ENCODE measurements around the gene MINDY2.
A peak's percentile ranks its signal among the peaks of the same experiment; 100 is the strongest.
"Not testable (repeated sequence)": the region's sequence is repeated elsewhere in the genome, so short reads cannot be mapped to it uniquely, and the experiment has no call there.

Gene MINDY2

DNA sequence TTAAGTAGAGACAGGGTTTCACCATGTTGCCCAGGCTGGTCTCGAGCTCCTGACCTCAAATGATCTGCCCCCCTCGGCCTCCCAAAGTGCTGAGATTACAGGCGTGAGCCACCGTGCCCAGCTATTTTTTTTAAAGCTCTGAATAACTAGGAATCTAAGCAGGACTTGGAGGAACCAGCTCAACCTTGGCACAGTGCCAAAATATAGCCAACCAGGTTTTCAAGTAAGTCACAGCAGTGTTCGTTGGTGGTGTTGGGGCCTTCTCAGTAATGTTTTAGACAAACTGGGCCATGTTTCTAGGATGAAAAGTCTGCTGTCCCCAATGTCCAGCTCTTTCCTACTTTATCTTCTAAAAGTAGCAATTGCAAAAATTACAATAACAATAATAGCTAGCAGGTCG lies 15.1 kb upstream of the MINDY2 start:
- no peak for DNase-seq

DNA sequence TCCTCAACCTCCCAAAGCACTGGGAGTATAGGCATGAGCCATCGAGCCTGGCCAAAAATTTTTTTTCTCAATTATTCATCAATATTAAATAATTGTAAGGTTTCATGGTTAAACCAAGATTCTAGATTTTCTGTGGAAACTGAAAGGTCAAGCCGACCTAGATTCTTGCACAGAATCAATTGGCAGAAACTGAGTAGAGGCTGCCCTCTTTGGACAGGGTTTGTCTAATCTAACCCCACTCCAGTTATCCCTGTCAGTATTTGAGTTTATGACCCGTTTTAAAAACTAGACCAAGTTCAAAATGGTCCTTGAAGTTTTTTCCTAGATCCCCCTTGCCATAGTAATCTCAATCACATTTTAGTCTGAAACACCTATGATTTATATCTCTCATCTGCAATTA lies 13.0 kb upstream of the MINDY2 start:
- no peak for DNase-seq

DNA sequence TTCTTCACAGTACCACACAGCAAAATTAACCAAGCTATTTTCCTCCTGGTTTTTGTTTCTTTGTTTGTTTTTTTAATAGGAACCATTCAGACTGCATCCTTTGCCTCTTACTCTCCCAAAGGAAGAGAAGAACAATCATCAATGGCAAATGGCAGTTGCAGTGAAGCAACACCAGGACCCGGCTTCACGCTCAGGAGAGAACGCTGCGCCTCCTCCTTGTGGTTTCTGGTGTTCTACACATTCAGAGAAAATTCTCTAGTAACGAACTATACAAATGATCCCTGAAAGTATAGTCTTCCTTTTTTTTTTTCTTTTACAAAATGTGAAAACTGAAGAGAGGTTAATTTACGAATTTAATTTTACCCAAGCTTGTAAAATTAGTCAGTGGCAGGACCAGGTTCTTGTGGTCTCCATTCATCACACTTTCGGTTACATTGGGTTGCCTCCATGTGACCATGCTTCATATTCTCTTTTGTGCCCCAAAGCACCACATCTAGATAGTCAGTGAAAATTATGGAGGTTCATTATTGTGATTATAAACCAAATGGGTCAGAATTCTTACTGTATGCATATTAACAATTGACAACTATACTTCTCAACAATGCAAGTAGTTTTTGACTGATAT lies 10.6 kb upstream of the MINDY2 start:
- DNase-seq = peak; percentile 38

DNA sequence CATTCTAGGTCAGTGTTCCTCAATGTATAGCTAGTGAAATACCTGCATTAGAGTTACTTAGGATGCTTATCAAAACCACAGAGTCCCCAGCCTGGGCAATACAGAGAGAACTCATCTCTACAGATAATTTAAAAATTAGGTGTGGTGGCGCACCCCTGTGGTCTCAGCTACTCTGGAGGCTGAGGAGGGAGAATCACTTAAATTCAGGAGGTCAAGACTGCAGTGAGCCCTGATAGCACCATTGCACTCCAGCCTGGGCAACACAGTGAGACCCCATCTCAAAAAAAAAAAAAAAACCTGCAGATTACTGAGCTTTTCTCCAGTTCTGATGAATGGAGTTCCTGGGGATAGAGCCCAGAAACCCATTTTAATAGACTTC lies 10.1 kb upstream of the MINDY2 start:
- DNase-seq = no peak

DNA sequence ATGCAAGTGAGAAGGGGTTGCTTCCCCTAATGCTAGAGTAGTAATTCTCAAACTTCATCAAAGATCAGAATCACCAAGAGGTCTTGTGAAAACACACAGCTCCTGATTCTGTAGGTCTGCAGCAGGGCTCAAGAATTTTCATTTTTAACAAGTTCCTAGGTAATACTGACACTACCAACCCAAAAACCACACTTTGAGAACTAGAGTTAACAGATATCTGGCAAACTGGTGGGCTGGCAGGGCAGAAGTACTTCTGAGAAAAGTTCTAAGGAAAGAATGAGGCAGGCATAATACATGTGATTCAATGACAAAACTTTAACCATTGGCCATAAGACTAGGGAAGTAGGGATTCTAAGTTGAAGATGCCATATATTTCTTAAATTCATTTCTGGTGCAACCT lies 8.8 kb upstream of the MINDY2 start:
- DNase-seq = no peak

DNA sequence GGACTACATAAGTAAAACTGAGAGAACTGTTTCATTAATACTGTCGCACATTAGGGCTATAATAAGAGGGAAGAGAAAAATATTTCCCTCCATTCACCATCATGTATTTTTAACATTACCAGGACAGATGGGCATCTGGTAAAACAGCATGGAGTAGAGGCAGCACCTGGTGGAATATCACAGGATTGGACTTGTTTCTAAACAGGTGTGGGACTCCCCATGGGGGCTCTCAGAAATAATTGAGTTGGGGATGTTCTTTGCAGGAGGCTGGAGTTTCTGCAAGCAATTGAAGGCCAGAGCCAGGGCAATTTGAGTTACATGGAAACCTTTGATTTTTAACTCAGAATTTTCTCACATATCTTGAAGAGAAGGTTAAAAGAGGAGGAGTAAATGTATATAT lies 8.4 kb upstream of the MINDY2 start:
- DNase-seq = peak; percentile 23

DNA sequence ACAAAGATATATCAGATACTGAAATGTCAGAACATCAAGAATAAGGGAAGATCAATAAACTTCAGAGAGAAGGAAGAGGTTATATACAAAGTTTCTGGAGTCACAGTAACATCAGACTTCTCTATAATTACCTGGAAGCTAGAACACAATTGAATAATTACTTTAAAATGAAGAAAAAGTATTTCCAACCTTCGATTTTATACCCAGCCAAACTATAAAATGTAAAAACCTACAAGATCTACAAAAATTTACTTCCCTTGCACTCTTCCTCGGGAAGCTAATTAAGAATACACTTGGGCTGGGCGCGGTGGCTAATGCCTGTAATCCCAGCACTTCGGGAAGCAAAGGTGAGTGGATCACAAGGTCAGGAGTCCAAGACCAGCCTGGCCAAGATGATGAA lies 6.6 kb upstream of the MINDY2 start:
- no peak for DNase-seq

DNA sequence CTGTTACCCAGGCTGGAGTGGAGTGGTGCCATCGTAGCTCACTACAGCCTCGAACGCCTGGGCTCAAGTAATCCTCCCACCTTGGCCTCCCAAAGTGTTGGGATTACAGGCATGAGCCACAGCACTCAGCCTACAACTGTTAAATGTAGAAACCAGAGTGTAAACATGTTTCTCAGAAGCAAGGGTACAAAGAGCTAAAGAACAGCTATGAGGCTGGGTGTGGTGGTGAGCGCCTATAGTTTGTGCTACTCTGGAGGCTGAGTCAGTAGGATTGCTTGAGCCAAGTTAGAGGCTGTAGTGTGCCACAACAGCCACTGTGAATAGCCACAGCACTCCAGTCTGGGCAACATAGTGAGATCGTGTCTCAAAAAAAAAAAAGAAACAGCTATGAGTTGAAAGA lies 4.8 kb upstream of the MINDY2 start:
- DNase-seq = no peak

DNA sequence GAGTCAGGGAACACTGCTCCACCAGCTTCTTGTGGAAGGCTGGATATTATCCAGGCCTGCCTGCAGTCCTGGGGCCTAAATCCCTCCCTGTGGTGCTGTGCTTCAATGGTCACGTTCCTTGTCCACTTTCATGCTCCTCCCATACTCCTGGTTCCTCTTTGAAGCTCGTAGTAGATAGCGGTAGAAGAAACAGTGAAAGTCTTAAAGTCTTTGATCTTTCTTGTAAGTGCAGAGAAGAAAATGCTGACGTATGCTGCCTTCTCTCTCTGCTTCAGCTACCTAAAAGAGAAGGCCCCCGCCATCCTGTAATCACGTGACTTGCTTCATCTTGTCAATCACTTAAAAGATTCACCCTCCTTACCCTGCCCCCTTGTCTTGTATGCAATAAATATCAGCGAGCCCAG lies 2.5 kb upstream of the MINDY2 start:
- not testable (repeated sequence) for DNase-seq

DNA sequence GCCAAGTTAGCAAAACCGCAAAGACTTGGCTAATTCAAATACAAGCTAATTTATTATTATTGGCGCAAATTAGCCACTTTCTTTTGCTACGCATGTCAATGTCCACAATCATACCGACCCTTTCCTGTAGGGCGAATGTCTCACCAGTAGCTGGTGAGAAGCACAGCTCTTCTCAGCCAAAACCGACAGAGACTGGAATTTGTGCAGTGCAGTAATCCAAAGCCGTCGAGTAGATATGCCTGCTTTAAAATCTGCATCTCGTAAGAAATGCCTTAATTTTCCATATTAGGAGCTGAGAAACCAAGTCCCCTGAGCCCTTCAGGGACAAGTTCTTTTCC lies 614 bp upstream of the MINDY2 start:
- peak; percentile 38 for DNase-seq

DNA sequence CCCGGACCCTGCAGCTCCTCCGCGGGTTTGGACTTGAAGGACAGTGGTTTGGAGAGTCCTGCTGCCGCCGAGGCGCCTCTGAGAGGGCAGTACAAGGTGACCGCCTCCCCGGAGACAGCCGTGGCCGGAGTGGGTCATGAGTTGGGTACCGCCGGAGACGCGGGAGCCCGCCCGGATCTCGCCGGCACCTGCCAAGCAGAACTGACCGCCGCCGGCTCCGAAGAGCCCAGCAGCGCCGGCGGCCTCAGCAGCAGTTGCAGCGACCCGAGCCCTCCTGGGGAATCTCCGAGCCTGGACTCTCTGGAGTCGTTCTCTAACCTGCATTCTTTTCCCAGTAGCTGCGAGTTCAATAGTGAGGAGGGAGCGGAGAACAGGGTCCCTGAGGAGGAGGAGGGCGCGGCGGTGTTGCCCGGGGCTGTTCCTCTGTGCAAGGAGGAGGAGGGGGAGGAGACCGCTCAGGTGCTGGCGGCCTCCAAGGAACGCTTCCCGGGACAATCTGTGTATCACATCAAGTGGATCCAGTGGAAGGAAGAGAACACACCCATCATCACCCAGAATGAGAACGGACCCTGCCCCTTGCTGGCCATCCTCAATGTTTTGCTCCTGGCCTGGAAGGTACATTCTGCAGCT lies 634 bp downstream of the MINDY2 start:
- DNase-seq = no peak

DNA sequence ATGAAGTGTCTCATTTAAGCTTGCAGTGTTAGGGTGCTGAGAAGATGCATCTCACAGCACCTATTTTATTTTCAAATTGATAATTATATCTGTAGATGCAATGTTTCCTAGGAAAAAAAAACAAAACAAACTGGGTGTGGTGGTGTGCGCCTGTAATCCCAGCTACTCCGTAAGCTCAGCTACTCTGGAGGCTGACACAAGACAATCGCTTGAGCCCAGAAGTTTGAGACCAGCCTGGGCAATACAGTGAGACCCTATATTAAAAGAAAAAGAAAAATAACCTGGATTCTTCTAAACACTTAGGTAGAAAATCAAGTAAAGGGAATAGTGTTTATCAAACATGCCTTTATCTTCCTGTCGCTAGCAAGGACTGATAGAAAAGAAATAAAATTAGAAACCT lies 1.9 kb downstream of the MINDY2 start:
- DNase-seq = no peak

DNA sequence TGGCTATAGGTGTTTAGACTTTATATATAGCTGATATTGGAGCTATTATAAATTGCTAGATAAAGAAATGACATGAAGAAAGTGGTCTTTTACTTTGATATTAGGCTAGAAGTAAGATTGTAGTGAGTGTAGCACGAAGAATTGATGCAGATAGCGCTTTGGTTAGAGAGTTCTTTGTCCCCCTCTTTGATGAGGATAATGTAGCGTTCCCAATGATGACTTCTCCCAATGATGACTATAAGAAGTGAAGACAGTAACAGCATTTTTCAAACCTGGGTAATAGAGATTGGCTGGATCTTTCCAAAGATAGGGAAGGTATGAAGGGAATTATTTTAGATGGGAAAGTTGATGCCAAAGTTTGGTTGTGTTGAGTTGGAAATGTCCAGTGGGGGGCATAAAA lies 4.3 kb downstream of the MINDY2 start:
- no peak for DNase-seq

DNA sequence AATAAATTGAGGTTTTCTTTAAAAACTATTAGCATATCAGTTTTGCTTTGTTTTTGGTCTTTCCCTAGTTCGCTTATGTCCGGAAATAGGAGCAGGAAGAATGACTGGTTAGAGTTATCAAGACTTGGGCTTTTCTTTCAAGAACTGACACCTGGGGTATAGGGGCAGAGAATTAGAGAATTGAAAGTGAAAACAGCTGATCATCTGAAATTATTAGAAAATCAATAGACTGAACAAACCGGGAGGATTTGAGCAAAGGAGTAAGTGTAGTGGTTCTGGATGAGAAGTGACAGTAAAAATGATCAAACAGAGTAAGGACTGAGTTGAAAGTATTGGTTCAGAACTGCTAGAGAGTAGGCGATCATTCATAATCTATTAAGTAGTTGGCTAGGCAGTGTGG lies 6.0 kb downstream of the MINDY2 start:
- DNase-seq = no peak

DNA sequence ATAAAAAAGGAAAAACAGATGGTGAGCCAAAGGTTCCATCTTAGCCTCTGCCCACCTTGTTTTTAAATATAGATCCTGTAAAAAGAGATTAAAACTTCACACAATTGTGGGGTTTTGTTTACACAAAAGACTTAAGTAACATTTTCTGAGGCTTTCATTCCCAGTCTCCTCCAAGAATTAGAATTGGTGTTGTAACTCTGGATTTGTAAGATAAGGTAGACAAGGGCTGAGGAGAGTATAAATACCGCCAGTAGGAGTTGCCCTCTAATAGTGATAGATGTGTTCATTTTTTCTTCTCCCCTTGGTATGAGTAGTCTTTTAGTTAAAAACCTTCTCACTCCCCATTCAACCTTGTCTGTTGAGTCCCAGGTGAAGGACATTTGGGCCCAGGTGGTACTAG lies 8.5 kb downstream of the MINDY2 start:
- no peak for DNase-seq

DNA sequence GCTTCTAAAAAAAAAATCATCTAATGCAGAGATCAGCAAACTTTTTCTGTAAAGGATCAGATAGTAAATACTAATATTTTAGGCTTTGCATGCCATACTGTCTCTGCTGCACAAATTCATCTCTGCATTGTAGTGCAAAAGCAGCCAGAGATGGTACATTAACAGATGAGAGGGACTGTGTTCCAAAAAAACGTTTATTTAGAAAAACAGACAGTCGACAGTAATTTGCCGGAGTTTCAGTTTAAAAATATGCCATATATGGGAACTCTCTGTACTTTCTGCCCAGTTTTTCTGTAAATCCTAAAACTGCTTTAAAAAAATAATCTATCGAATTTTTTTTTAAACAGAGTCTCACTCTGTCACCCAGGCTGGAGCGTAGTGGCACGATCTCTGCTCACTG lies 14.3 kb downstream of the MINDY2 start:
- no peak for DNase-seq

DNA sequence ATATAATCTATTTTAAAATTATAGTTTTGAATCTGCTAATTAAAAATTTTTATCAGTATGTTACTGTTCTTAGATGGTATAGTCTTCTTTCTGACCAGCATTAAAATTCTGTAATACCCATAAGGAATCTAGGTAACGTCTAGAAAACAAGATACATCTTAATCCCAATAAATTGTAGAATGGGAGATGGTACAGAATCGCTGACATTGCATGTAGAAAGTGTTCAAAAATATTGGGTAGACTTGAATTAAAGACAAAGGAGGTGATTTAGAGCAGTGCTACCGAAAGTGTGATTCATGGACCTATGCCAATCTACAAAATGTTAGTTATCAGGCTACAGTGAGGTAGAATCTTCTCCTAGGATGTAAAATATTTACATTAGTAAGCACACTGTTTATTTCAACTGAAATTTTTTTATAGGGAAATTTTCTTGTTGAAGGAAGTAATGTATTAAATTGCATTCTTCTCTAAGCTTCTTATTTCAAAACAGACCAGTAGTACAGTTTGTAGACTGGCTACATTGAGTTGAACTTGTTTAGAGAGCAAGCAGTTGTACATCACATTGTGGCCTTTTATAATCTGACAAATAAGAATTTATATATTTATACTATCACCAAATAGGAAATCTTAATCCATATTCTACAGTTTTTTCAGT lies 17.1 kb downstream of the MINDY2 start:
- no peak for DNase-seq

DNA sequence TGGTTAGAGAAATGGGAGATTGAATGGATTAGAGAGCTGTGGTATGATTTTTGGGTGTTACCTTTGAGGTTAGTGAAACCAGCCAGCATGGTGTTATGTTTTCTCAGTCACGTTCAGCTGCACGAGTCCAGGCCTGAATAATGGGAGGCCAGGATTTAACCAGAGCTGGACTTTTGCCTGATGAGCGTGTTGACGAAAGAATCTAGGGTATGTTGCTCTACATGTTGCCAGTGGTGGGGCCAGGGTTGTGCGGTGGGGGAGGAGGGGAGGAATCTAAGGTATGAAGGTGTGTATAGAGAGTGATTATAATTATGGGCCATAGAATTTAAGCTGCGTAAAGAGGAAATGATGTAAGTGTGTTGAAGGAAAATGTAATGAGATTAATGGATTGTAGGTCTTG lies 22.8 kb downstream of the MINDY2 start:
- no peak for DNase-seq

DNA sequence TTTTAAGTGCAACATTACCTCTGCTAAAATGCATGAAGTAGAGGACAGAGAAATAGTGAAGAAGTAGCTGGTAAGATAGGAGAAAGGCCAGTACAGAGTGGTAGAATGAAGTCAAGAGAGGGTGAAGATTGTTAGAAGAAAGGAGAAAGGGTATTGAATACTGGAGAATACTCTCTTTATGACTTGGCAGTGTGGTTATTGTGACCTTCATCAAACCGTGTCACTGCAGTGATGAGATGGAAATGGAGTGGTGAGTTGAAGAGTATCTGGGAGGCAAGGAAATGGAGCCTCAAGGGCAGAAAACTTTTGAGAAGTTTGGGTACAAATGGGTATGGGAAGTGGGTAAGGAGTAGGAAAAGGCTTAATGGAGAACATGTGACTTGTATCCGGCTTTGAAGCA lies 24.7 kb downstream of the MINDY2 start:
- no peak for DNase-seq

DNA sequence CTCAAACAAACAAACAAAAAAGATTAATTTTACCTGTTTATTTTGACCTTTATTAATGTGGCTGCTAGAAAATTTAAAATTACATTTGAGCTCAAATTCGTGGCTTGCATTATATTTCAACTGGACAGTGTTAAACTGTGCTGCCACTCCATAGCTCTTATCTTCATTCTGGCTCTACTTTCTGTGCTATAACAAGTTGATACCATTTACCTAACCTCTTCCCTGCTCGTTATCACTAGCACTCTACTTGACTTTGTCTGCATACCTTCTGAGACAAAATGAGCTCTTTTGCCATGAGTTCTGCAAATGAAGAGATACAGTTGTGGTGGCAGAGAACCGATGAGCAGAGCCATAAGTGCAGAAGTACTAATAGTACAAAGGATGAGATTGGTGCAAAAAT lies 26.4 kb downstream of the MINDY2 start:
- no peak for DNase-seq

DNA sequence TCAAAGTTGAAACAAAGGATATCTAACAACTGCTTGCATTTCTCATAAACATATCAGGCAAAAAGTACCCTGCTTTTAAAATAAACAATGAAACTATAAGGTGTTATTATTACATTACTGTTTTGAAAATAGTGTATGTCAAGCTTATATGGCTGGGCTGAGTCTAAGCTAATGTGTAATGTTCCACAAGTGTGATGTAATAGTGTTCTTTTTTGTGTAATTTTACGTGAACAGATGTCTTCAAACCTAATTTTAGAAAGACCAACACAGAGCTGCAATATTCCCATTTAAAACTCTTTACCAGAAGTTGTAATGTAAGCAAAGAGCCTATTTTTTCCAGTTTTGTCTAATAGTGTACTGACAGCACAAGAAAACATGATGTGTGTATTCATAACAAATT lies 34.0 kb downstream of the MINDY2 start:
- no peak for DNase-seq

DNA sequence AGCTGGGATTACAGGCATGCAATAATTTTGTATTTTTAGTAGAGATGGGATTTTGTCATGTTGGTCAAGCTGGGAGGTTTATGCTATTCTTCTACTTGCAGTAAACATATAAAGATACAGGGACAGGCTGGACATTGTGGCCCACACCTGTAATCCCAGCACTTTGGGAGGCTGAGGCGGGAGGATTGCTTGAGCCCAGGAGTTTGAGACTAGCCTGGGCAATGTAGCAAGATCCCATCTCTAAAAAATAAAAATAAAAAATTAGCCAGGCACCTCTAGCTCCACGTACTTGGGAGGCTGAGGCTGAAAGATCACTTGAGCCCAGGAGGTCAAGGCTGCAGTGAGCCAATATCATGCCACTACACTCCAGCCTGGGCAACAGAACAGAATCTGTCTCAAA lies 52.2 kb downstream of the MINDY2 start:
- DNase-seq = not testable (repeated sequence)

DNA sequence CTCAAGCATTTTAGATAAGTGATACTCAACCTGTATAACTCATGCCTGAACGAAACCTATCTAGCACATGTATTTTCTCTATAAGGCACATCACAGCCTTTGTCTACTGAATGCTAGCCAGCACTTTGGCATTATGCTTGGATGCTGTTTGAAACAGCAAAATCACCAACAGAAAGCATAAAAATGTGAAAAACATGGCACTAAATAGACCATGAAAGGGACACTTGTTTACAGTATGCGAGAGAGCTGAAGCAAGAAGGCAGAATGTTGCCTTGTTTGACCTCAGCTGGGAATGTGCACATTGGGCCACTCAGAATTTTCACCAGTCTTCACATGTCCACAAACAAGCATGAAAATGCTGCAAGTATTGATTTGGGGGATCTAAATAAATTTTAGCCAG lies 59.5 kb downstream of the MINDY2 start:
- no peak for DNase-seq

DNA sequence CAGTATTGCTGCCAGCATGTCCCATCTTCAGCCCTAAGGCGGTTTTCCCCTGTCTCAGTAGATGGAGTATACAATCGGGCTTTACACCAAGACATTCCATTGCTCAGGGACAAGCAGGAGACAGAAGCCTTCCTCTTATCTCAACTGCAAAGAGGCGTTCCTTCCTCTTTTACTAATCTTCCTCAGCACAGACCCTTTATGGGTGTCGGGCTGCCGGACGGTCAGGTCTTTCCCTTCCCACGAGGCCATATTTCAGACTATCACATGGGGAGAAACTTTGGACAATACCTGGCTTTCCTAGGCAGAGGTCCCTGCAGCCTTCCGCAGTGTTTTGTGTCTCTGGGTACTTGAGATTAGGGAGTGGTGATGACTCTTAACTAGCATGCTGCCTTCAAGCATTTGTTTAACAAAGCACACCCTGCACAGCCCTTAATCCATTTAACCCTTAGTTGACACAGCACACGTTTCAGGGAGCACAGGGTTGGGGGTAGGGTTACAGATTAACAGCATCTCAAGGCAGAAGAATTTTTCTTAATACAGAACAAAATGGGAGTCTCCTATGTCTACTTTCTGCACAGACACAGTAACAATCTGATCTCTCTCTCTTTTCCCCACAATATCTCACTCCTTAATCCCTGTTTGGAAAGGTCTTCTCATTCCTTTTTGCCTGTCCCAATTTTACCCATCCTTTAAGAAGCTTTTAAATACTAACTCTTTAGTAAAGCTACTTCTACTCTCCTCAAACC lies 62.8 kb downstream of the MINDY2 start:
- DNase-seq = not testable (repeated sequence)
